GM18505 (cell line): ENCODE results near the gene HIPK1.
"Not testable (repeated sequence)": the region's sequence is repeated elsewhere in the genome, so short reads cannot be mapped to it uniquely, and the experiment has no call there.

ENCODE experiments used
- ATAC-seq: cut with Tn5 transposase; IDR thresholded peaks from one replicate; pipeline ENCODE4 v1.9.1; 2021; ENCODE audit not compliant: unreplicated experiment
- POLR2A ChIP-seq: IDR thresholded peaks from 4 replicates; pipeline ENCODE4 v1.6.1; 2011; ENCODE audit warnings: borderline replicate concordance; ENCODE audit not compliant: insufficient read depth, insufficient read length; ENCODE audit errors: extremely low read depth

Gene HIPK1

GRCh38 chr1:114008480-114008941 lies 79.4 kb downstream of the HIPK1 start:
- no peak for TF ChIP-seq POLR2A

GRCh38 chr1:114008993-114009392 lies 79.9 kb downstream of the HIPK1 start:
- no peak for ATAC-seq
- TF ChIP-seq POLR2A = no peak

More at GRCh38 chr1:114008480-114008941, 79.4 kb downstream of the HIPK1 start:
- ATAC-seq = no peak

- TF ChIP-seq POLR2A = no peak
These were observed 80.3 kb downstream of the HIPK1 start for GRCh38 chr1:114009393-114009792.

GRCh38 chr1:114010433-114011184 lies 81.5 kb downstream of the HIPK1 start:
- no peak for ATAC-seq
- no peak for TF ChIP-seq POLR2A

More at GRCh38 chr1:114009393-114009792, 80.3 kb downstream of the HIPK1 start:
- ATAC-seq = no peak

GRCh38 chr1:114011796-114012195 lies 82.7 kb downstream of the HIPK1 start:
- ATAC-seq = no peak
- TF ChIP-seq POLR2A = no peak

- no peak for ATAC-seq
- no peak for TF ChIP-seq POLR2A
These were observed 86.0 kb downstream of the HIPK1 start for GRCh38 chr1:114015075-114015474.

- ATAC-seq = not testable (repeated sequence)
These were observed 90.6 kb downstream of the HIPK1 start for GRCh38 chr1:114019724-114020123.

GRCh38 chr1:114021665-114022099 lies 92.6 kb downstream of the HIPK1 start:
- TF ChIP-seq POLR2A = no peak
- ATAC-seq = no peak

- no peak for ATAC-seq
These were observed 93.8 kb downstream of the HIPK1 start for GRCh38 chr1:114022877-114023276.

GRCh38 chr1:114023377-114023776 lies 94.3 kb downstream of the HIPK1 start:
- TF ChIP-seq POLR2A = no peak
- ATAC-seq = no peak

More at GRCh38 chr1:114022877-114023276, 93.8 kb downstream of the HIPK1 start:
- TF ChIP-seq POLR2A = no peak

- ATAC-seq = no peak
These were observed 94.9 kb downstream of the HIPK1 start for GRCh38 chr1:114024049-114024448.

GRCh38 chr1:114025609-114026401 lies 96.7 kb downstream of the HIPK1 start:
- ATAC-seq = no peak
- TF ChIP-seq POLR2A = no peak

More at GRCh38 chr1:114024049-114024448, 94.9 kb downstream of the HIPK1 start:
- no peak for TF ChIP-seq POLR2A

GRCh38 chr1:114026797-114027196 lies 97.7 kb downstream of the HIPK1 start:
- no peak for TF ChIP-seq POLR2A
- no peak for ATAC-seq
